PC-9 (cell line): ENCODE measurements around the gene CLDN5. TPM values are rescaled to one million over a fixed set of nuclear protein-coding genes. Genes with fewer than 3 reads are reported as not detected.

Experiments
- BruUV-seq: library from RNA; stranded (reverse); fragments of 400-500 nt; replicated peaks from 2 replicates; lab custom pipeline; 2021; lab: Mats Ljungman, UMichigan
- CTCF ChIA-PET: fragments of 300-600 bp; sonication (Branson Sonifier 250); formaldehyde crosslinking; loops from one replicate; lab custom pipeline; 2022; ENCODE audit warnings: antibody characterized with exemption; lab: Charles Lee
- POLR2A ChIA-PET: fragments of 300-600 bp; sonication (Branson Sonifier 250); formaldehyde crosslinking; loops from one replicate; lab custom pipeline; 2022; ENCODE audit warnings: antibody characterized with exemption; ENCODE audit not compliant: unreplicated experiment; lab: Charles Lee
- DNase-seq, 2 experiments: peaks; one replicate each; pipeline versions ENCODE4 v3.0.0 to v3.0.0-alpha.2; 2015 to 2022; ENCODE audit warnings: mixed read lengths in 1 of 2
- H2AFZ ChIP-seq: fragments of 200-600 bp; sonication (generic); 2 replicates; pipeline ENCODE4 v1.8.1; 2017; ENCODE audit warnings: antibody characterized with exemption
- H3F3A ChIP-seq: fragments of 200-600 bp; sonication (generic); 2 replicates; pipeline ENCODE4 v1.8.1; 2017; ENCODE audit warnings: antibody characterized with exemption, mild to moderate bottlenecking, low read depth; ENCODE audit not compliant: insufficient read depth
- H3K27ac ChIP-seq: fragments of 200-600 bp; sonication (generic); 2 replicates; pipeline ENCODE4 v1.6.1; 2016; ENCODE audit warnings: mixed run types
- H3K27me3 ChIP-seq: fragments of 200-600 bp; sonication (generic); 2 replicates; pipeline ENCODE4 v1.6.1; 2016; ENCODE audit warnings: low read depth, mixed run types; ENCODE audit not compliant: insufficient read depth
- H3K36me3 ChIP-seq: fragments of 200-600 bp; sonication (generic); 2 replicates; pipeline ENCODE4 v1.6.1; 2016; ENCODE audit warnings: low read depth, mixed run types
- H3K4me1 ChIP-seq: fragments of 200-600 bp; sonication (generic); replicated peaks from 2 replicates; pipeline ENCODE4 v1.6.1; 2016; ENCODE audit warnings: mixed run types; ENCODE audit not compliant: insufficient read depth
- H3K4me2 ChIP-seq: fragments of 200-600 bp; sonication (generic); 2 replicates; pipeline ENCODE4 v1.6.1; 2017; ENCODE audit warnings: mixed run types
- H3K4me3 ChIP-seq: fragments of 200-600 bp; sonication (generic); 2 replicates; pipeline ENCODE4 v1.6.1; 2016; ENCODE audit warnings: mixed run types
- H3K79me2 ChIP-seq: fragments of 200-600 bp; sonication (generic); 2 replicates; pipeline ENCODE4 v1.6.1; 2017; ENCODE audit warnings: low read depth, mixed run types
- H3K9me2 ChIP-seq: fragments of 200-600 bp; sonication (generic); 2 replicates; pipeline ENCODE4 v1.8.1; 2017; ENCODE audit warnings: mild to moderate bottlenecking; ENCODE audit not compliant: insufficient read depth
- H3K9me3 ChIP-seq: fragments of 200-600 bp; sonication (generic); 2 replicates; pipeline ENCODE4 v1.8.1; 2016; ENCODE audit warnings: low read depth; ENCODE audit not compliant: insufficient read depth
- H4K20me1 ChIP-seq: fragments of 200-600 bp; sonication (generic); 2 replicates; pipeline ENCODE4 v1.8.1; 2017; ENCODE audit not compliant: insufficient read depth
- CTCF ChIP-seq: fragments of 200-600 bp; sonication (generic); conservative IDR thresholded peaks from 2 replicates; pipeline ENCODE4 v1.6.1; 2017; ENCODE audit warnings: mixed run types, antibody characterized with exemption, mild to moderate bottlenecking, moderate library complexity
- EZH2 ChIP-seq: fragments of 200-600 bp; sonication (generic); IDR thresholded peaks from 2 replicates; pipeline ENCODE4 v1.8.0; 2017; ENCODE audit warnings: antibody characterized with exemption, low read depth
- intact Hi-C: fragments of 100-400 bp; cut with micrococcal nuclease; formaldehyde crosslinking; loops from one replicate; pipeline ENCODE4 v1.10.0; 2022; ENCODE audit not compliant: unreplicated experiment
- total RNA-seq: library from RNA; stranded (reverse); gene quantifications from 2 replicates; pipeline ENCODE4 v1.2.3, GENCODE V29; 2021

CLDN5 gene
- total RNA-seq, 1 experiment from 2014 or later: not detected

GRCh38 chr22:19559956-19560355 lies 35.7 kb upstream of the CLDN5 start:
- ChIA-PET CTCF (no interaction called here), POLR2A (no interaction called here)
- Histone ChIP-seq H3F3A (no peaks in the 10 kb centered on the region), H4K20me1 (no peaks in the 10 kb centered on the region), H3K4me3 (no peak overlapping the region), H3K79me2 (no peaks in the 10 kb centered on the region), H2AFZ (no peak overlapping the region), H3K9me3 (no peaks in the 10 kb centered on the region), H3K27ac (no peak overlapping the region), H3K36me3 (no peaks in the 10 kb centered on the region), H3K27me3 (no peaks in the 10 kb centered on the region), H3K4me2 (no peak overlapping the region), H3K9me2 (no peaks in the 10 kb centered on the region), H3K4me1 (no peaks in the 10 kb centered on the region)
- no peak for DNase-seq
- intact Hi-C loops: no loop called here
- no TSS peak for BruUV-seq
- no peak for TF ChIP-seq CTCF
- no peak for TF ChIP-seq EZH2

GRCh38 chr22:19559324-19559811 lies 35.2 kb upstream of the CLDN5 start:
- Histone ChIP-seq H3K9me2 (no peaks in the 10 kb centered on the region), H2AFZ (no peak overlapping the region), H3K4me1 (no peaks in the 10 kb centered on the region), H3K27me3 (no peaks in the 10 kb centered on the region), H3K4me2 (no peak overlapping the region), H4K20me1 (no peaks in the 10 kb centered on the region), H3K36me3 (no peaks in the 10 kb centered on the region), H3K79me2 (no peaks in the 10 kb centered on the region), H3K27ac (no peak overlapping the region), H3K4me3 (no peak overlapping the region), H3K9me3 (no peaks in the 10 kb centered on the region), H3F3A (no peaks in the 10 kb centered on the region)
- ChIA-PET CTCF (no interaction called here), POLR2A (no interaction called here)
- no peak for DNase-seq
- intact Hi-C loops: no loop called here
- no TSS peak for BruUV-seq
- TF ChIP-seq CTCF (no peak), EZH2 (no peak)

GRCh38 chr22:19556963-19557545 lies 32.8 kb upstream of the CLDN5 start:
- Histone ChIP-seq H3K9me2 (no peaks in the 10 kb centered on the region), H3K4me1 (no peaks in the 10 kb centered on the region), H4K20me1 (no peaks in the 10 kb centered on the region), H2AFZ (no peak overlapping the region), H3K27me3 (no peaks in the 10 kb centered on the region), H3K4me2 (no peak overlapping the region), H3K27ac (no peak overlapping the region), H3K9me3 (no peaks in the 10 kb centered on the region), H3F3A (no peaks in the 10 kb centered on the region), H3K4me3 (no peak overlapping the region), H3K36me3 (no peaks in the 10 kb centered on the region), H3K79me2 (no peaks in the 10 kb centered on the region)
- intact Hi-C loops: no loop called here
- CTCF ChIA-PET: interaction anchor here (0.7 kb wide), 1 partner anchor 96 kb away, joined by 4 read pairs; no protein-coding TSS in a partner anchor
- no peak for TF ChIP-seq EZH2
- no peak for TF ChIP-seq CTCF
- POLR2A ChIA-PET: no interaction called here
- no TSS peak for BruUV-seq
- no peak for DNase-seq
